ENCODE data around the gene HADH. TPM values are rescaled to one million over a fixed set of nuclear protein-coding genes. Genes with fewer than 3 reads are reported as not detected.

The HADH gene
- polyA plus RNA-seq, 4 donors, result 64.3 to 106 (median 93.9) TPM

- DNase-seq (ENCODE audit: low read depth in 4 of 4, low spot score in 3 of 4), result no peak
Observed at GRCh38 chr4:108053251-108053711, 63.6 kb downstream of the HADH start.

- DNase-seq (ENCODE audit: low read depth in 4 of 4, low spot score in 3 of 4), result no peak
Observed at GRCh38 chr4:108054025-108054638, 64.4 kb downstream of the HADH start.

GRCh38 chr4:108055787-108056186 is 66.1 kb downstream of the HADH start:
- DNase-seq (ENCODE audit: low read depth in 4 of 4, low spot score in 3 of 4), result no peak

- no peak for DNase-seq (ENCODE audit: low read depth in 4 of 4, low spot score in 3 of 4)
Observed at GRCh38 chr4:108056418-108056817, 66.7 kb downstream of the HADH start.

GRCh38 chr4:108058685-108059440 is 69.2 kb downstream of the HADH start:
- no peak for DNase-seq (ENCODE audit: low read depth in 4 of 4, low spot score in 3 of 4)

- DNase-seq (ENCODE audit: low read depth in 4 of 4, low spot score in 3 of 4), result peak in 1 of 4 donors; percentile 31
Observed at GRCh38 chr4:108060164-108060563, 70.5 kb downstream of the HADH start.

GRCh38 chr4:108060686-108061321 is 71.1 kb downstream of the HADH start:
- peak in 1 of 4 donors; percentile 49 for DNase-seq (ENCODE audit: low read depth in 4 of 4, low spot score in 3 of 4)

- no peak for DNase-seq (ENCODE audit: low read depth in 4 of 4, low spot score in 3 of 4)
Observed at GRCh38 chr4:108068442-108068841, 78.8 kb downstream of the HADH start.

- DNase-seq (ENCODE audit: low read depth in 4 of 4, low spot score in 3 of 4), result no peak
Observed at GRCh38 chr4:108070775-108071174, 81.1 kb downstream of the HADH start.

- DNase-seq (ENCODE audit: low read depth in 4 of 4, low spot score in 3 of 4), result no peak
Observed at GRCh38 chr4:108072300-108072699, 82.6 kb downstream of the HADH start.

GRCh38 chr4:108078024-108078733 is 88.5 kb downstream of the HADH start:
- no peak for DNase-seq (ENCODE audit: low read depth in 4 of 4, low spot score in 3 of 4)

GRCh38 chr4:108080747-108081146 is 91.1 kb downstream of the HADH start:
- no peak for DNase-seq (ENCODE audit: low read depth in 4 of 4, low spot score in 3 of 4)

- no peak for DNase-seq (ENCODE audit: low read depth in 4 of 4, low spot score in 3 of 4)
Observed at GRCh38 chr4:108081256-108081655, 91.6 kb downstream of the HADH start.

Other genes starting within 250 kb of the HADH start
- 10 to 100 TPM; 14.9 to 17.1 (median 15.2) TPM for gene SGMS2, start 165.0 kb upstream of the HADH start, polyA plus RNA-seq (ENCODE audit: insufficient read length in 4 of 4)
- 1 to 10 TPM; 4.4 to 8.7 (median 6.2) TPM for gene CYP2U1, start 58.3 kb upstream of the HADH start, polyA plus RNA-seq (ENCODE audit: insufficient read length in 4 of 4)
- gene LEF1, start 179.0 kb downstream of the HADH start, polyA plus RNA-seq (ENCODE audit: insufficient read length in 4 of 4), result 100 to 1,000 TPM in 1 of 4 donors, 10 to 100 TPM in 3; 70.6 to 124 (median 84.9) TPM